HepG2 (cell line): Measurements from ENCODE around the gene ATP13A3. TPM values are rescaled to one million over a fixed set of nuclear protein-coding genes. Genes with fewer than 3 reads are reported as not detected.

Source experiments
- CBFB ChIP-seq: sonication (generic); formaldehyde crosslinking; IDR thresholded peaks from 2 replicates; pipeline ENCODE4 v1.4.0; 2020; ENCODE audit warnings: missing genetic modification reagents
- CENPX ChIP-seq: sonication (generic); formaldehyde crosslinking; IDR thresholded peaks from 2 replicates; pipeline ENCODE4 v1.9.0; 2021; ENCODE audit warnings: mild to moderate bottlenecking, missing genetic modification reagents, moderate library complexity
- CREB1 ChIP-seq, 2 experiments: fragments of 450-650 bp in 1 of 2; IDR thresholded peaks; 2 replicates each; pipeline ENCODE4 v1.6.1; 2016 to 2017; ENCODE audit warnings: control low read depth in 1 of 2, mild to moderate bottlenecking in 1 of 2, missing compliant biosample characterization in 1 of 2, missing genetic modification characterization in 1 of 2
- IKZF1 ChIP-seq: fragments of 450-650 bp; IDR thresholded peaks from 2 replicates; pipeline ENCODE4 v1.7.1; 2016
- KLF13 ChIP-seq: sonication (generic); formaldehyde crosslinking; IDR thresholded peaks from 2 replicates; pipeline ENCODE4 v1.4.0; 2020; ENCODE audit warnings: mild to moderate bottlenecking, missing genetic modification reagents
- KMT2B ChIP-seq: IDR thresholded peaks from 2 replicates; pipeline ENCODE4 v1.6.1; 2016; ENCODE audit warnings: missing genetic modification reagents, missing compliant biosample characterization
- MAFF ChIP-seq: IDR thresholded peaks from 2 replicates; pipeline ENCODE4 v1.6.1; 2011; ENCODE audit warnings: low read depth, low read length, improper control_type of control experiment
- MAFK ChIP-seq, 2 experiments: IDR thresholded peaks in 1 of 2; conservative IDR thresholded peaks in 1 of 2; 2 replicates each; pipeline ENCODE4 v1.6.1; 2011; ENCODE audit warnings: improper control_type of control experiment in 2 of 2, low read length in 2 of 2
- MED1 ChIP-seq: sonication (generic); formaldehyde crosslinking; IDR thresholded peaks from 2 replicates; pipeline ENCODE4 v1.4.0; 2020; ENCODE audit warnings: missing genetic modification reagents
- MYC ChIP-seq: sonication (generic); formaldehyde crosslinking; IDR thresholded peaks from 2 replicates; pipeline ENCODE4 v1.9.0; 2021; ENCODE audit warnings: missing genetic modification reagents, borderline replicate concordance
- SAP130 ChIP-seq: IDR thresholded peaks from 2 replicates; pipeline ENCODE4 v1.6.1; 2016; ENCODE audit warnings: low read depth
- ZNF136 ChIP-seq: sonication (generic); formaldehyde crosslinking; IDR thresholded peaks from 2 replicates; pipeline ENCODE4 v1.8.1; 2022; ENCODE audit warnings: low read depth, mild to moderate bottlenecking, moderate library complexity, missing genetic modification reagents
- ZNF20 ChIP-seq: sonication (generic); formaldehyde crosslinking; IDR thresholded peaks from 2 replicates; pipeline ENCODE4 v1.4.0; 2020; ENCODE audit warnings: mild to moderate bottlenecking, moderate library complexity, missing genetic modification reagents
- ZNF441 ChIP-seq: sonication (generic); formaldehyde crosslinking; IDR thresholded peaks from 2 replicates; pipeline ENCODE4 v1.7.0; 2021; ENCODE audit warnings: missing genetic modification reagents, borderline replicate concordance
- ZNF546 ChIP-seq: sonication (generic); formaldehyde crosslinking; conservative IDR thresholded peaks from 2 replicates; pipeline ENCODE4 v1.8.1; 2023; ENCODE audit warnings: mild to moderate bottlenecking, missing genetic modification reagents
- ZNF564 ChIP-seq: sonication (generic); formaldehyde crosslinking; IDR thresholded peaks from 2 replicates; pipeline ENCODE4 v1.8.1; 2023; ENCODE audit warnings: mild to moderate bottlenecking, missing genetic modification reagents
- ZNF572 ChIP-seq: sonication (generic); formaldehyde crosslinking; IDR thresholded peaks from 2 replicates; pipeline ENCODE4 v1.5.1; 2020; ENCODE audit warnings: mild to moderate bottlenecking, missing genetic modification reagents
- ZNF841 ChIP-seq: sonication (generic); formaldehyde crosslinking; IDR thresholded peaks from 2 replicates; pipeline ENCODE4 v1.8.1; 2023; ENCODE audit warnings: missing genetic modification reagents, borderline replicate concordance
- polyA plus RNA-seq, 8 experiments: library from polyadenylated mRNA; depleted of rRNA in 3 of 8; stranded (reverse) in 7 of 8; unstranded in 1 of 8; fragments of >200 nt; fragmentation: Illumina TruSeq in 4 of 8; extraction: Trizol in 4 of 8; gene quantifications; 2 replicates each; pipeline versions ENCODE4 v1.2.1 to v1.2.3, GENCODE V29; 2011 to 2016; ENCODE audit warnings: low read depth in 4 of 8, missing spikeins in 1 of 8, mixed read lengths in 1 of 8; ENCODE audit not compliant: insufficient read depth in 1 of 8
- total RNA-seq, 5 experiments: library from RNA; depleted of rRNA; stranded (reverse); fragments of >200 nt; fragmentation: Illumina TruSeq; extraction: Trizol; gene quantifications; 2 replicates each; pipeline ENCODE4 v1.2.3, GENCODE V29; 2016; ENCODE audit warnings: low read depth in 1 of 5
- TF ChIP-seq, protein P1 (sequence below): sonication (generic); formaldehyde crosslinking; IDR thresholded peaks from 2 replicates; pipeline ENCODE4 v1.8.0; 2022; ENCODE audit warnings: mild to moderate bottlenecking, missing genetic modification reagents; ENCODE audit not compliant: insufficient replicate concordance
- TF ChIP-seq, protein P2 (sequence below): fragments of 450-650 bp; IDR thresholded peaks from 2 replicates; pipeline ENCODE4 v1.6.1; 2017; ENCODE audit warnings: mild to moderate bottlenecking
- TF ChIP-seq, protein P3 (sequence below): sonication (generic); formaldehyde crosslinking; IDR thresholded peaks from 2 replicates; pipeline ENCODE4 v1.4.0; 2020; ENCODE audit warnings: mild to moderate bottlenecking, missing genetic modification reagents
- TF ChIP-seq, protein P4 (sequence below): IDR thresholded peaks from 2 replicates; pipeline ENCODE4 v1.6.1; 2016; ENCODE audit warnings: low read depth
- TF ChIP-seq, protein P5 (sequence below): sonication (generic); formaldehyde crosslinking; IDR thresholded peaks from 2 replicates; pipeline ENCODE4 v1.8.1; 2023; ENCODE audit warnings: mild to moderate bottlenecking, missing genetic modification reagents

ATP13A3 gene
- total and polyA plus RNA-seq, 2 of the 13 experiments (the other 11 are each of a cell fraction or from before 2014, with no cell fraction given) = 44.9 to 80.8 TPM

DNA sequence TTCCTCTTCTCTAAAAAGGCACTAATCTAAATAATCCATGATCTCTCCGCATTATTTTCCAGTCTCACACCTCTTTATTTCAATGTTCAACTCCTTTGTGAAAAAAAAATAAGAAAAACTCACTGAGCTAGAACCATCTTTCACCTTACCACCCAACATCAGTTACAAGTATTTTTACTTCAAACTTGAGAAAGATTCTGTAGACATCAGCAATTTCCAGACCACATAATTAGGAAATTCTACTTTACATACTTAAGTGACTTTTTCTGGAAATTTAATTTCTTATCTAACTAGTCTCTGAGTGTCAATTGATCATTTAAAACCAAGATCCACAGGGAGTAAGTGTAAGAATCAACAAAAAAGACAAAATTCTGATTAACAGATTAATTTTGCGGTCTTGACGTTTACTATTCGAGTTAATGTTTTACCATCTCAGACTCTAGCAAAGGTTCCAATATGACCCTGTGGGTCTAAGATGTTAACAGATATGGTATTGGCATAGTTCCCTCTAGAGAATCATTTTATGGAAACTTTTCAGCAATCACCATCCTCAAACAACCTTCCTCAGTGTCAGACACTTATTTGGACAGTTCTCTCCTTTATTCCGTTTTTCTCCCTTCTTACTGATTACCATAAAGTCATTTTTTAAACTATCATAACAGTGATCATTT is 5.1 kb downstream of the ATP13A3 start (continued):
- TF ChIP-seq, protein P1, sequence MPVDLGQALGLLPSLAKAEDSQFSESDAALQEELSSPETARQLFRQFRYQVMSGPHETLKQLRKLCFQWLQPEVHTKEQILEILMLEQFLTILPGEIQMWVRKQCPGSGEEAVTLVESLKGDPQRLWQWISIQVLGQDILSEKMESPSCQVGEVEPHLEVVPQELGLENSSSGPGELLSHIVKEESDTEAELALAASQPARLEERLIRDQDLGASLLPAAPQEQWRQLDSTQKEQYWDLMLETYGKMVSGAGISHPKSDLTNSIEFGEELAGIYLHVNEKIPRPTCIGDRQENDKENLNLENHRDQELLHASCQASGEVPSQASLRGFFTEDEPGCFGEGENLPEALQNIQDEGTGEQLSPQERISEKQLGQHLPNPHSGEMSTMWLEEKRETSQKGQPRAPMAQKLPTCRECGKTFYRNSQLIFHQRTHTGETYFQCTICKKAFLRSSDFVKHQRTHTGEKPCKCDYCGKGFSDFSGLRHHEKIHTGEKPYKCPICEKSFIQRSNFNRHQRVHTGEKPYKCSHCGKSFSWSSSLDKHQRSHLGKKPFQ (CRISPR knock-in tag) = no peak
- TF ChIP-seq ZNF441 (CRISPR knock-in tag) (no peak), MYC (CRISPR knock-in tag) (no peak), ZNF572 (CRISPR knock-in tag) (no peak), KMT2B (CRISPR knock-in tag) (no peak), CENPX (CRISPR knock-in tag) (no peak), ZNF564 (CRISPR knock-in tag) (no peak), KLF13 (no peak), SAP130 (CRISPR knock-in tag) (peak; percentile 31; the same call in 1 of the 2 replicates), CREB1 (IDR thresholded peaks at IDR 0.05) (no peak), CREB1 (CRISPR knock-in tag; IDR thresholded peaks at IDR 0.05) (no peak), MAFK (conservative IDR thresholded peaks at IDR 0.05 in 1 of 2, IDR thresholded peaks at IDR 0.05 in 1 of 2; ENCODE audit: low read length in 2 of 2) (peak; percentile 70 to 73), MED1 (no peak), CBFB (CRISPR knock-in tag) (no peak), ZNF136 (CRISPR knock-in tag) (no peak), ZNF546 (CRISPR knock-in tag) (no peak), MAFF (peak; percentile 70), ZNF841 (CRISPR knock-in tag) (no peak), IKZF1 (no peak), ZNF20 (CRISPR knock-in tag) (no peak)
- TF ChIP-seq, protein P2, sequence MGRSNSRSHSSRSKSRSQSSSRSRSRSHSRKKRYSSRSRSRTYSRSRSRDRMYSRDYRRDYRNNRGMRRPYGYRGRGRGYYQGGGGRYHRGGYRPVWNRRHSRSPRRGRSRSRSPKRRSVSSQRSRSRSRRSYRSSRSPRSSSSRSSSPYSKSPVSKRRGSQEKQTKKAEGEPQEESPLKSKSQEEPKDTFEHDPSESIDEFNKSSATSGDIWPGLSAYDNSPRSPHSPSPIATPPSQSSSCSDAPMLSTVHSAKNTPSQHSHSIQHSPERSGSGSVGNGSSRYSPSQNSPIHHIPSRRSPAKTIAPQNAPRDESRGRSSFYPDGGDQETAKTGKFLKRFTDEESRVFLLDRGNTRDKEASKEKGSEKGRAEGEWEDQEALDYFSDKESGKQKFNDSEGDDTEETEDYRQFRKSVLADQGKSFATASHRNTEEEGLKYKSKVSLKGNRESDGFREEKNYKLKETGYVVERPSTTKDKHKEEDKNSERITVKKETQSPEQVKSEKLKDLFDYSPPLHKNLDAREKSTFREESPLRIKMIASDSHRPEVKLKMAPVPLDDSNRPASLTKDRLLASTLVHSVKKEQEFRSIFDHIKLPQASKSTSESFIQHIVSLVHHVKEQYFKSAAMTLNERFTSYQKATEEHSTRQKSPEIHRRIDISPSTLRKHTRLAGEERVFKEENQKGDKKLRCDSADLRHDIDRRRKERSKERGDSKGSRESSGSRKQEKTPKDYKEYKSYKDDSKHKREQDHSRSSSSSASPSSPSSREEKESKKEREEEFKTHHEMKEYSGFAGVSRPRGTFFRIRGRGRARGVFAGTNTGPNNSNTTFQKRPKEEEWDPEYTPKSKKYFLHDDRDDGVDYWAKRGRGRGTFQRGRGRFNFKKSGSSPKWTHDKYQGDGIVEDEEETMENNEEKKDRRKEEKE = no peak
- TF ChIP-seq, protein P3, sequence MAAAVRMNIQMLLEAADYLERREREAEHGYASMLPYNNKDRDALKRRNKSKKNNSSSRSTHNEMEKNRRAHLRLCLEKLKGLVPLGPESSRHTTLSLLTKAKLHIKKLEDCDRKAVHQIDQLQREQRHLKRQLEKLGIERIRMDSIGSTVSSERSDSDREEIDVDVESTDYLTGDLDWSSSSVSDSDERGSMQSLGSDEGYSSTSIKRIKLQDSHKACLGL = no peak
- TF ChIP-seq, protein P4, sequence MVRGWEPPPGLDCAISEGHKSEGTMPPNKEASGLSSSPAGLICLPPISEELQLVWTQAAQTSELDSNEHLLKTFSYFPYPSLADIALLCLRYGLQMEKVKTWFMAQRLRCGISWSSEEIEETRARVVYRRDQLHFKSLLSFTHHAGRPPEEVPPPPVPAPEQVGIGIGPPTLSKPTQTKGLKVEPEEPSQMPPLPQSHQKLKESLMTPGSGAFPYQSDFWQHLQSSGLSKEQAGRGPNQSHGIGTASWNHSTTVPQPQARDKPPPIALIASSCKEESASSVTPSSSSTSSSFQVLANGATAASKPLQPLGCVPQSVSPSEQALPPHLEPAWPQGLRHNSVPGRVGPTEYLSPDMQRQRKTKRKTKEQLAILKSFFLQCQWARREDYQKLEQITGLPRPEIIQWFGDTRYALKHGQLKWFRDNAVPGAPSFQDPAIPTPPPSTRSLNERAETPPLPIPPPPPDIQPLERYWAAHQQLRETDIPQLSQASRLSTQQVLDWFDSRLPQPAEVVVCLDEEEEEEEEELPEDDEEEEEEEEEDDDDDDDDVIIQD (CRISPR knock-in tag) = no peak
- TF ChIP-seq, protein P5, sequence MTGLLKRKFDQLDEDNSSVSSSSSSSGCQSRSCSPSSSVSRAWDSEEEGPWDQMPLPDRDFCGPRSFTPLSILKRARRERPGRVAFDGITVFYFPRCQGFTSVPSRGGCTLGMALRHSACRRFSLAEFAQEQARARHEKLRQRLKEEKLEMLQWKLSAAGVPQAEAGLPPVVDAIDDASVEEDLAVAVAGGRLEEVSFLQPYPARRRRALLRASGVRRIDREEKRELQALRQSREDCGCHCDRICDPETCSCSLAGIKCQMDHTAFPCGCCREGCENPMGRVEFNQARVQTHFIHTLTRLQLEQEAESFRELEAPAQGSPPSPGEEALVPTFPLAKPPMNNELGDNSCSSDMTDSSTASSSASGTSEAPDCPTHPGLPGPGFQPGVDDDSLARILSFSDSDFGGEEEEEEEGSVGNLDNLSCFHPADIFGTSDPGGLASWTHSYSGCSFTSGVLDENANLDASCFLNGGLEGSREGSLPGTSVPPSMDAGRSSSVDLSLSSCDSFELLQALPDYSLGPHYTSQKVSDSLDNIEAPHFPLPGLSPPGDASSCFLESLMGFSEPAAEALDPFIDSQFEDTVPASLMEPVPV = no peak
